NCI-H2196 (cell line): Measurements from ENCODE around the gene PLXNB2.

Experiments
- DNase-seq: peaks from one replicate; lab custom pipeline; 2025; ENCODE audit not compliant: unreplicated experiment; lab: John Stamatoyannopoulos, UW

The PLXNB2 gene

DNA sequence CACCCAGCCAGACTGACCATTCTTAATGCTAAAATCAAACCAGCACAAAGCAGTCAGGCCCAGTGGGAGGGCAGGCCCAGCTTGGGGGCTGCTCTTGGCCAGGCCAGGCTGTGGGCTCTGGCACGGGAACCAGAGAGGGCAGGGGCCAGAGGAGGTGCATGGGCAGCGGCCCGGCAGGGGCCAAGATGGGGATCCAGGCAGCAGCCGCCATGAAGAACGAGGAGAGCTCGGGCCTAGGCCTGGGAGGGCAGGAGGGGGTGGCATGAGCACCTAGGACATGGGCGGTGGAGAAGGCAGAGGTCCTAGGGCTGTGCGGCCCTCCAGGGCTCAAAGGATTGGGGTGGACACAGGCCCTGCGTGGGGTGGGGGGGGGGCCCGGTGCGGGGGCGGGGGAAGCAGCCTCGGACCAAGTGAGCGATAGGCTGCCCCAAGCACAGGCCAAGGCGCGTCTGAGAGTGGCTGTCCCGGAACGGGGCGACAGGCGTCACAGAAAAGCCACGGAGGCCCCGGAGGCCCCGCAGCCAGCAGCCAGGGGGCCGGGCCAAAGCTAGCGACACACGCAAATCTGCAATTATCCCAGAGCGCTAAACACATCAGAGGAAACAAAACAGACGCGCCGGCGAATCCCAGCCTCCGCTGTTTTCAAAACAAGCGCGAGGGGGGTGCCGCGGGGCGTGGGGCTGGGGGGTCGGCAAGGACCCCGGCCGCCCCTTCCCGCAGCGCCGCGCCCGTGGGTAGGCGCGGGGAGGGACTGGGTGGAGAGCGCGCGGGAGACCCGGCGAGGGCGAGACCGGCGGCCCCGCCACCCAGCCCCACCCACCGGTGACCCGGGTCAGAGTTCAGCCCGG, 8.3 kb downstream of the PLXNB2 start:
- no peak for DNase-seq

GRCh38 chr22:50298266-50298637, 9.2 kb downstream of the PLXNB2 start:
- no peak for DNase-seq

DNA sequence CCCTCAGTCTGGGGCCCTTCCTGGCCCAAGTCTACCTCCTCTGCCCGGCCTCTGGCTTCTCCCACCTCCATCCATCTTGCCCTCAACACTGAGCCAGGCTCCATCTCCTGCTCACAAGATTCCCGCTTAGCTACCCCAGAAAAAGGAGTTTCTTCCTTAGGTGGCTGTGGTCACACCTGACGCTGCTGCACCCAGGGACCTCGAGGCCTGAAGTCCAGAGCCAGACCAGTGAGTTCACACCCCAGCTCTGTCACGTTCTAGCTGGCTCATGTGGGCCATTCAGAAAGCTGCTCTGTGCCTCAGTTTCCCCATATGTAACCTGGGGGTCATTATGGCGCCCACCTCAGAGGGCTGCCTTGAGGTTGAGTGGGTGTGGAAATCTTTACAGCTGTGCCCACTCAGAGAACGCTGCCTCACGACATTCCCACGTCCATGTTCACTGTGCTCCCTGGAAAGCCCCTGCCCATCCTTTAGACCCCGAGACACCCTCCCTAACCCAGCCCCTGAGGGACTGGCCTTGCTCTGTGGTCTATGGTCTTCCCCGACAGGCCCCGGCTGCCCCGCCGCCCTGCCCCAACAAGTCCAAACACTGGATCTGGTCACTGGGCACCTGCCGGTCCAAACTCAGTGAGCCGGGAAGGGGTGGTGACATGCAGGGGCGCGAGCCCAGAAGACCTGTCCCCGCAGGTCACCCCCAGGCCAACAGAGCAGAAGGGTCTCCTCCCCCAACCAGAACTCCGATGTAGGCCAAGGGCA, 9.8 kb downstream of the PLXNB2 start:
- DNase-seq: no peak

- no peak for DNase-seq
These were observed 10.6 kb downstream of the PLXNB2 start for GRCh38 chr22:50296658-50297490.

- no peak for DNase-seq
These were observed 13.2 kb downstream of the PLXNB2 start for GRCh38 chr22:50294319-50294656.

DNA sequence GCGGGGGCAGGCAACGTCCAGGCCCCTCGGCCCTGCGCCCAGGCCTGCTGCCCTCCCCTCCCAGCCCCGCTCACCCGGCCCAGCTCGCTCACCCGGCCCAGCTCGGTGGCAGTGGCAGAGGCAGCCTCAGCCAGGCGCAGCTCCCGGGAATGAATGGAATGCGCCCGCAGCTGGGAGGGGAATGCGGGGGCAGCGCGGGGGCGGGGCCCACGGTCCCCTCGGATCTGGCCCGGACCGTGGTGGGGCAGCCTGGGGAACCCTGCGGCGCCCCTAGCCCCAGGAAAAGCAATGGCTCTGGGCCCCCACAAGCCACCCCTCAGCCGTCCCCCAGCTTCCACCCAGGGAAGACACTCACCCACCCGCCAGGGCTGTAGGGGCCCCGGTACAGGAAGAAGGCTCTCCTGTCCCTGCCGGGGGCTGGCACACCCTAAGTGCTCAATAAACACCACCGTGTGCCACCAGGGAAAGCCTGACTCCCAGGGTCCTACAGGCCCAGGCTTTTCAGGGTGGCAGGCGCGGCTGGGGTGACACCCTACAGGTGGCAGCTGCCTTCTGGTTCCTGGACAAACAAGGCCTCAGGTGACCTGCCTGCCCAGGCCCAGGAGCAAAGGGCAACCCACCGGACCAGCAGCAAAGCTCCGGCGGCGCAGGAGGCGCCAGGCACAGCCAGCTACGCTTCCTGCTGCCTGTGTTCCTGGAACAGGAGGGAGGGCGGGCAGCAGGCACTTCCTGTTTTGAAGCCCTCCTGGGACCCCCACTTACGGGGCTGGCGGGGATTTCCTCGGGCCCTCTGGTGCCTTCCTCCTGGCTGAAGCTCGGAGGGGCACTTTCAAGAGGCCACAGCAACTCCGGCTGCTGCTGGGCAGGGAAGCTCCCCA, 13.8 kb downstream of the PLXNB2 start:
- DNase-seq: no peak

DNA sequence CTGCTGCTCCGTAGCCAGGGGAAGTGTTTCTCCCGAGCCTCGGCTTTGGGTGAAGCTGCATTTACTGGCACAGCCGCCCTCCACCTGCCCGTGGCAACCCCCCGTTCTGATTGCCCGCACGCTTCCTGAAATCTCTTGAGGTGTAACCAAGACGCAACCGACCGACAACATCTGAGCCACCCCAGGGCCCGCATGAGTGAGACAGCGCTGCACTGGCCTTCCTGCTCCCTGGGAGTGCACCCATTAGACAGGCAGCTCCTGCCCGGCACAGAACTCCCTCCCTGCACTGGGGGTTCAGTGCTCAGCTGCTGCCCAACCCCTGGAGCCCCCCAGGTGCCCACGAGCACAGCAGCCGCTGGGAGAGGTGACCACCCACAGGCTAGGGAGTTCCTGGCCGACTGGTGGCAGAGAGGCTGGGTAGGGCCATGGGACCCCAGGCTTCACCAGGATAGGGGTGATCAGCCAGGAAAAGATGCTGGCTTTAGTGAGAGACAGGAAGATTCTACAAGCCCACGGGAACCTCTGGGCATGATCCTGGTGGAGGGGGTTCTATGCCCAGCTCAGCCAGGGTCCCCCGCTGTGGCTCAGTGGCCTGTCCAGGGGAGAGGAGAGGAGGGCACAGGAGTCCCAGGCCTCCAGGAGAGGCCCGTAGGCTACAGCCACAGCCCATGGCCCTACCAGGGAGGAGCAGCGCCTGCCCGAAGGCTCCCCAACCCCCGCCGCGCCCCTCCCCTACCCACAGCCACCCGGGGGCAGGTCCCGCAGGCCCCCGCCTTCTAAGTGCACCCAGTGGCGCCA, 14.6 kb downstream of the PLXNB2 start:
- no peak for DNase-seq

- no peak for DNase-seq
These were observed 17.4 kb downstream of the PLXNB2 start for GRCh38 chr22:50289942-50290630.

DNA sequence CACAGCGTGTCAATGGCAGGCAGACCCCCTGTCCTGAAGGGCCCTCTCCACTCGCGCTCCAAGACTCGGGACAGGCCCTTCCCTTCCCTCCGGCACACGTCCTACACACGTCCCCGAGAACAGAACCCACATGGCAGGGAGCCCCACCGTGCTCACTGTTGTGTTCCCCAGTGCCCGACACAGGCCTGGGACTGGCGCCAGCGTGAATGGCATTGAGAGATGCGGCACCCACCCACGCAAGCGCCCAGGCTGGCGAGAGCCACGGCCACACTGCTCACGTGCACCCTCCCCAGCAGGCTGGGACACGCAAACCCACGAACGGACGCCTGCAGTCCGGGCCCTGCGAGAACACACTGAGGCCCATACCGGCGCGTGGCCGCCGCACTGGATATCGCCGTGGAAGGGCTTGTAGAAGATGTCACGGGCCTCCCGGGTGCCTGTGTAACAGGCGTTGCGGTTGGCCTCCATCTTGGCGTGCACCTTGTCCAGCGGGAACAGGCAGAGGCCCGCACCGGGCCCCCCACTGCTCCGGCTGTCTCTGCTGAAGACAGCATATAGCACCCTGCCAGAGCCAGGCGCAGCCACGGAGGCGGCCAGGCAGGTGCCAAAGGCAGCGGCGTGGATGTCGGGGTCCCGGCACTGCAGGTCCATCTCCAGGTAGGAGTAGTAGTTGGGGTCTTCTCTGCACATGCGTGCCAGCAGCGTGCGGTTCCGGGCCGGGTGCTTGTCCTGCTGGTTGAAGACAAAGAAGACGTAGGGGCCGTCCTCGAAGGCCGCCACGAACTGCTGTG, 18.1 kb downstream of the PLXNB2 start:
- no peak for DNase-seq

- no peak for DNase-seq
These were observed 19.7 kb downstream of the PLXNB2 start for GRCh38 chr22:50287731-50288130.

- DNase-seq: no peak
These were observed 20.6 kb downstream of the PLXNB2 start for GRCh38 chr22:50286701-50287318.

GRCh38 chr22:50286275-50286674, 21.2 kb downstream of the PLXNB2 start:
- no peak for DNase-seq

DNA sequence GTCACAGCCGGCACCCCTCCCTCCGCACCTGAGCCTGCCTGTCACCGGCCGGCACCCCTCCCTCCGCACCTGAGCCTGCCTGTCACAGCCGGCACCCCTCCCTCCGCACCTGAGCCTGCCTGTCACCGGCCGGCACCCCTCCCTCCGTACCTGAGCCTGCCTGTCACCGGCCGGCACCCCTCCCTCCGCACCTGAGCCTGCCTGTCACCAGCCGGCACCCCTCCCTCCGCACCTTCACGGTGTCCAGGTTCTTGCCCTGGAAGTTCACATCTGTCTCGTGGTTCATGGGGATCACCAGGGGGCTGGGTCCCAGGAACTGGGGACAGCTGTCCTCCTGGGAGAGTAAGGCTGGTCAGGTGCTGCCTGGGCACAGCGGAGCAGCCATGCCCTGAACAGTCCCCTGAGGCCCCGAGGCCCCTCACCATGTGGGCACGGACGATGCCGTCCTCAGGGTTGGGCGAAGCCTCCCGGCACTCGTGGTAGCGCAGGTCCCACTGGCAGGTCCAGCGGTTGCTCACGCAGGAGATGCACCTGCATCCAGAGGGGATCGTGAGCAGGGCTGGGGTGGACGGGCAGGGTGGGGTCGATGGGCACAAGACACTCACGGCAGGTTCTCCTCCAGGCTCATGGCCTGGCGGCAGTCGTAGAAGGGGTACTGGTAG, 21.7 kb downstream of the PLXNB2 start:
- no peak for DNase-seq

GRCh38 chr22:50284479-50284878, 23.0 kb downstream of the PLXNB2 start:
- no peak for DNase-seq

- no peak for DNase-seq
These were observed 23.6 kb downstream of the PLXNB2 start for GRCh38 chr22:50283821-50284220.

- DNase-seq: no peak
These were observed 24.9 kb downstream of the PLXNB2 start for GRCh38 chr22:50282361-50283155.

DNA sequence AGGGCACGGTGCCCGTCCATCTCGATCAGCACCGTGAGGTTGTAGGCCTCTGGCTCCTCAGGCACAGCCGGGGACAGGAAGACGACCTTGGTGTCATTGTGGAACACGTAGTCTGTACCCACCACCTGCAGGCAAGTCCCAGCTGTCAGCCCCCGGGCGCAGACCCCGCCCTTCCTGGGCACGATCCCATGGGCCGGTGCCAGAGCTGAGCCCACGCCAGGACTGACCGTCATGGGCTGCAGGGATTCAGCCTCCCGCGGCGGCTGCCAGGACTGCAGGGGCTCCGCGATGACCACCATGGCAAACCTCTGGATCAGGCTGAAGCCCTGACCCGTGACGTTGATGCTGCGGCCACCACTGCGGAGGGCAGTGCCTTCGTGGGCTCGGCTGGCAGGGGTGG, 25.5 kb downstream of the PLXNB2 start:
- no peak for DNase-seq
